Mammary epithelial cell (primary cell): ENCODE results near the gene MAGED2.

Experiments
- CTCF ChIP-seq, 2 donors: IDR thresholded peaks in 1 of 2; conservative IDR thresholded peaks in 1 of 2; 2 replicates each; pipeline ENCODE4 v1.5.1; 2011 to 2012; ENCODE audit warnings: inconsistent platforms in 2 of 2, low read length in 2 of 2, mild to moderate bottlenecking in 2 of 2, control low read depth in 1 of 2, low read depth in 1 of 2; ENCODE audit not compliant: insufficient read depth in 1 of 2; ENCODE audit errors: extremely low read depth in 1 of 2
- EZH2 ChIP-seq: IDR thresholded peaks from 2 replicates; pipeline ENCODE4 v1.6.1; 2012; ENCODE audit warnings: low read length, inconsistent platforms, borderline replicate concordance

GRCh38 chrX:54817220-54817820 lies 9.8 kb downstream of the MAGED2 start:
- TF ChIP-seq CTCF (conservative IDR thresholded peaks at IDR 0.05 in 1 of 2, IDR thresholded peaks at IDR 0.05 in 1 of 2; ENCODE audit: extremely low read depth in 1 of 2, insufficient read depth in 1 of 2, low read depth in 1 of 2, low read length in 2 of 2), result no peak
- no peak for TF ChIP-seq EZH2
